Liver (tissue), 9 donors: ENCODE data around the gene MSH3. TPM values are rescaled to one million over a fixed set of nuclear protein-coding genes. Genes with fewer than 3 reads are reported as not detected.
A peak's percentile ranks its signal among the peaks of the same experiment; 100 is the strongest.

ENCODE experiments used
- DNase-seq: peaks from one replicate; pipeline ENCODE4 v3.0.0-alpha.2; 2017; ENCODE audit warnings: low spot score
- H3K27ac ChIP-seq, 2 donors: one replicate each; pipeline ENCODE4 v1.7.0; 2013; ENCODE audit warnings: inconsistent platforms in 2 of 2, low read length in 2 of 2, control low read depth in 1 of 2, low read depth in 1 of 2, mild to moderate bottlenecking in 1 of 2
- H3K27me3 ChIP-seq, 4 donors: one replicate each; pipeline versions ENCODE4 v1.6.1 to v1.7.0; 2013; ENCODE audit warnings: low read length in 3 of 4, inconsistent platforms in 1 of 4, mild to moderate bottlenecking in 1 of 4, moderate library complexity in 1 of 4; ENCODE audit not compliant: control insufficient read depth in 4 of 4, insufficient read depth in 4 of 4
- H3K36me3 ChIP-seq, 4 donors: one replicate each; pipeline versions ENCODE4 v1.6.1 to v1.7.0; 2013; ENCODE audit warnings: low read length in 3 of 4, mild to moderate bottlenecking in 3 of 4, low read depth in 1 of 4, moderate library complexity in 1 of 4; ENCODE audit not compliant: control insufficient read depth in 4 of 4, insufficient read depth in 3 of 4
- H3K4me1 ChIP-seq, 4 donors: one replicate each; pipeline versions ENCODE4 v1.6.1 to v1.7.0; 2013; ENCODE audit warnings: low read length in 3 of 4, mild to moderate bottlenecking in 3 of 4, moderate library complexity in 1 of 4; ENCODE audit not compliant: control insufficient read depth in 4 of 4, insufficient read depth in 4 of 4
- H3K4me3 ChIP-seq, 3 donors: one replicate each; pipeline versions ENCODE4 v1.6.1 to v1.7.0; 2013; ENCODE audit warnings: low read length in 3 of 3, control low read depth in 1 of 3, low read depth in 1 of 3, mild to moderate bottlenecking in 1 of 3
- H3K9ac ChIP-seq, 2 donors: one replicate each; pipeline ENCODE4 v1.7.0; 2013; ENCODE audit warnings: low read length in 2 of 2, mild to moderate bottlenecking in 2 of 2, moderate library complexity in 2 of 2, control low read depth in 1 of 2, low read depth in 1 of 2
- H3K9me3 ChIP-seq, 4 donors: one replicate each; pipeline versions ENCODE4 v1.6.1 to v1.7.0; 2013; ENCODE audit warnings: low read length in 3 of 4; ENCODE audit not compliant: control insufficient read depth in 4 of 4
- EGR1 ChIP-seq, 2 donors: IDR thresholded peaks; 2 replicates each; pipeline ENCODE4 v1.6.1; 2016 to 2018; ENCODE audit warnings: antibody characterized with exemption in 2 of 2, low read depth in 2 of 2
- FOXA2 ChIP-seq: IDR thresholded peaks from 2 replicates; pipeline ENCODE4 v1.6.1; 2016; ENCODE audit warnings: antibody characterized with exemption
- GABPA ChIP-seq, 2 donors: IDR thresholded peaks in 1 of 2; conservative IDR thresholded peaks in 1 of 2; 2 replicates each; pipeline ENCODE4 v1.6.1; 2016; ENCODE audit warnings: antibody characterized with exemption in 2 of 2, mild to moderate bottlenecking in 1 of 2, moderate library complexity in 1 of 2
- HNF4A ChIP-seq, 2 donors: conservative IDR thresholded peaks; 2 replicates each; pipeline ENCODE4 v1.6.1; 2016; ENCODE audit warnings: antibody characterized with exemption in 2 of 2, mild to moderate bottlenecking in 2 of 2
- HNF4G ChIP-seq: IDR thresholded peaks from 2 replicates; pipeline ENCODE4 v1.6.1; 2016; ENCODE audit warnings: antibody characterized with exemption
- NR2F2 ChIP-seq: IDR thresholded peaks from 2 replicates; pipeline ENCODE4 v1.6.1; 2016; ENCODE audit warnings: antibody characterized with exemption
- RAD21 ChIP-seq, 2 donors: IDR thresholded peaks; 2 replicates each; pipeline ENCODE4 v1.6.1; 2016; ENCODE audit warnings: antibody characterized with exemption in 2 of 2, mild to moderate bottlenecking in 2 of 2
- RXRA ChIP-seq, 2 donors: IDR thresholded peaks; 2 replicates each; pipeline ENCODE4 v1.6.1; 2017 to 2018; ENCODE audit warnings: antibody characterized with exemption in 2 of 2, mild to moderate bottlenecking in 1 of 2
- TAF1 ChIP-seq: conservative IDR thresholded peaks from 2 replicates; pipeline ENCODE4 v1.6.1; 2016; ENCODE audit warnings: antibody characterized with exemption, mild to moderate bottlenecking
- YY1 ChIP-seq: IDR thresholded peaks from 2 replicates; pipeline ENCODE4 v1.6.1; 2016; ENCODE audit warnings: antibody characterized with exemption, mild to moderate bottlenecking
- WGBS: extraction: QIAGEN DNeasy Blood & Tissue Kit; methylation state at CpG from one replicate; pipeline ENCODE4 v1.1.7; 2013; 5-methylcytosine and 5-hydroxymethylcytosine counted together
- polyA plus RNA-seq, 2 donors: library from polyadenylated mRNA; stranded (reverse) in 1 of 2; unstranded in 1 of 2; fragments of 200-250 nt in 1 of 2; fragments of >200 nt in 1 of 2; fragmentation: Nextera tagmentation in 1 of 2; extraction: Ambion mirVana in 1 of 2; gene quantifications; one replicate each; pipeline versions ENCODE4 v1.2.1 to v1.2.3, GENCODE V29; 2013 to 2015
- total RNA-seq, 2 donors: library from RNA; depleted of rRNA; stranded (reverse); fragments of >200 nt; gene quantifications; one replicate each; pipeline ENCODE4 v1.2.3, GENCODE V29; 2014
- TF ChIP-seq, protein P1 (sequence below): IDR thresholded peaks from 2 replicates; pipeline ENCODE4 v1.6.1; 2016; ENCODE audit warnings: antibody characterized with exemption
- TF ChIP-seq, protein P2 (sequence below): IDR thresholded peaks from 2 replicates; pipeline ENCODE4 v1.6.1; 2016; ENCODE audit warnings: antibody characterized with exemption
- TF ChIP-seq, protein P3 (sequence below): IDR thresholded peaks from 2 replicates; pipeline ENCODE4 v1.6.1; 2016; ENCODE audit warnings: antibody characterized with exemption
- TF ChIP-seq, protein P4 (sequence below): fragments of 150-350 bp; IDR thresholded peaks from 2 replicates; pipeline ENCODE4 v1.5.1; 2017; ENCODE audit warnings: improper control_type of control experiment, low read depth, low read length; ENCODE audit not compliant: missing input control
- TF ChIP-seq, protein P5 (sequence below): IDR thresholded peaks from 2 replicates; pipeline ENCODE4 v1.6.1; 2016; ENCODE audit warnings: antibody characterized with exemption, mild to moderate bottlenecking
- donor health status: healthy.
- donor health status: healthy.
- donor health status: healthy.
- donor health status: healthy.
- donor health status: healthy.

Gene MSH3
- total and polyA plus RNA-seq, 4 donors: 3.0 to 19.1 (median 7.9) TPM

DNA sequence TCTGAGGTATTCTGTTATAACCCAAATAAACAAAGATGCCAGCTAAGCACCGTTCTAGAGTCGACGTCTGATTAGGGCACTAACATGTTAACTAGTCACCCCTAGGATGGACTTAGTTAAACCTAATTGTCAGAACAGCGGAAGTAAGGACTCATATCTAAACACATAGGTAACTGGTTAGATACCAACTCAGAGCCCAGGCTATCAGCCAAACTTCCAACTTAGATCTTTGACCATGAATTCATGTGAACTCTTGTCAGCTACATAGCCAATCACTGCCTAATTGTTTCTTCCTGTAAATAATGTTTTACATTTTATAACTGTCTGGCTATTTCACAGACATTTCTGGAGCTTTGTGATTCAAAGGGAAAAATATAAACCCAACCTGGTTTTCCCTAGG, 84.6 kb downstream of the MSH3 start (continued):
- no peak for TF ChIP-seq TAF1
- no peak for TF ChIP-seq NR2F2

DNA sequence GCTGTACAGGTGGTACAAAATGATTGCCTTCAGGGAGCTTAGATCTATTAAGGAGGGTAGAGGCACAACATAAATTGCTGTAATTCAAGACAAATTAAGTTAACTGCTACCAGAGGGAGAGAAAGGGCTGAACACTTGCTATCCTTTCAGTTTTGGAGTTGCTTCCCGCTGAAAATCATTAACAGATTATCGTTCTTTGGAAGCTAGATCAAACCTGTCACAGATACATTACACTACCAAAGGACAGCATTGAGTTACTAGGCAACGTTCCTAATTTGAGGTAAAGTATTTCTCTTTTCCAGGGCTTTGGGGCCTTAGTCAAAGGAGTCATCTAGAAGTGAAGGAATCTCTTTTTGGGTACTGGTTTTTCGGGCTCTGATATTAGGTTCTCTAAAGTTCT, 85.0 kb downstream of the MSH3 start:
- TF ChIP-seq YY1: no peak
- no peak for TF ChIP-seq EGR1 (IDR thresholded peaks at IDR 0.05; ENCODE audit: low read depth in 2 of 2)
- TF ChIP-seq, protein P1, sequence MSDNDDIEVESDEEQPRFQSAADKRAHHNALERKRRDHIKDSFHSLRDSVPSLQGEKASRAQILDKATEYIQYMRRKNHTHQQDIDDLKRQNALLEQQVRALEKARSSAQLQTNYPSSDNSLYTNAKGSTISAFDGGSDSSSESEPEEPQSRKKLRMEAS: no peak
- TF ChIP-seq, protein P2, sequence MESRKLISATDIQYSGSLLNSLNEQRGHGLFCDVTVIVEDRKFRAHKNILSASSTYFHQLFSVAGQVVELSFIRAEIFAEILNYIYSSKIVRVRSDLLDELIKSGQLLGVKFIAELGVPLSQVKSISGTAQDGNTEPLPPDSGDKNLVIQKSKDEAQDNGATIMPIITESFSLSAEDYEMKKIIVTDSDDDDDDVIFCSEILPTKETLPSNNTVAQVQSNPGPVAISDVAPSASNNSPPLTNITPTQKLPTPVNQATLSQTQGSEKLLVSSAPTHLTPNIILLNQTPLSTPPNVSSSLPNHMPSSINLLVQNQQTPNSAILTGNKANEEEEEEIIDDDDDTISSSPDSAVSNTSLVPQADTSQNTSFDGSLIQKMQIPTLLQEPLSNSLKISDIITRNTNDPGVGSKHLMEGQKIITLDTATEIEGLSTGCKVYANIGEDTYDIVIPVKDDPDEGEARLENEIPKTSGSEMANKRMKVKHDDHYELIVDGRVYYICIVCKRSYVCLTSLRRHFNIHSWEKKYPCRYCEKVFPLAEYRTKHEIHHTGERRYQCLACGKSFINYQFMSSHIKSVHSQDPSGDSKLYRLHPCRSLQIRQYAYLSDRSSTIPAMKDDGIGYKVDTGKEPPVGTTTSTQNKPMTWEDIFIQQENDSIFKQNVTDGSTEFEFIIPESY: no peak
- TF ChIP-seq, protein P3, sequence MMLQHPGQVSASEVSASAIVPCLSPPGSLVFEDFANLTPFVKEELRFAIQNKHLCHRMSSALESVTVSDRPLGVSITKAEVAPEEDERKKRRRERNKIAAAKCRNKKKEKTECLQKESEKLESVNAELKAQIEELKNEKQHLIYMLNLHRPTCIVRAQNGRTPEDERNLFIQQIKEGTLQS: no peak
- no peak for TF ChIP-seq HNF4G
- TF ChIP-seq GABPA (IDR thresholded peaks at IDR 0.05 in 1 of 2, conservative IDR thresholded peaks at IDR 0.05 in 1 of 2): no peak
- TF ChIP-seq, protein P4, sequence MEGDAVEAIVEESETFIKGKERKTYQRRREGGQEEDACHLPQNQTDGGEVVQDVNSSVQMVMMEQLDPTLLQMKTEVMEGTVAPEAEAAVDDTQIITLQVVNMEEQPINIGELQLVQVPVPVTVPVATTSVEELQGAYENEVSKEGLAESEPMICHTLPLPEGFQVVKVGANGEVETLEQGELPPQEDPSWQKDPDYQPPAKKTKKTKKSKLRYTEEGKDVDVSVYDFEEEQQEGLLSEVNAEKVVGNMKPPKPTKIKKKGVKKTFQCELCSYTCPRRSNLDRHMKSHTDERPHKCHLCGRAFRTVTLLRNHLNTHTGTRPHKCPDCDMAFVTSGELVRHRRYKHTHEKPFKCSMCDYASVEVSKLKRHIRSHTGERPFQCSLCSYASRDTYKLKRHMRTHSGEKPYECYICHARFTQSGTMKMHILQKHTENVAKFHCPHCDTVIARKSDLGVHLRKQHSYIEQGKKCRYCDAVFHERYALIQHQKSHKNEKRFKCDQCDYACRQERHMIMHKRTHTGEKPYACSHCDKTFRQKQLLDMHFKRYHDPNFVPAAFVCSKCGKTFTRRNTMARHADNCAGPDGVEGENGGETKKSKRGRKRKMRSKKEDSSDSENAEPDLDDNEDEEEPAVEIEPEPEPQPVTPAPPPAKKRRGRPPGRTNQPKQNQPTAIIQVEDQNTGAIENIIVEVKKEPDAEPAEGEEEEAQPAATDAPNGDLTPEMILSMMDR: no peak
- TF ChIP-seq, protein P5, sequence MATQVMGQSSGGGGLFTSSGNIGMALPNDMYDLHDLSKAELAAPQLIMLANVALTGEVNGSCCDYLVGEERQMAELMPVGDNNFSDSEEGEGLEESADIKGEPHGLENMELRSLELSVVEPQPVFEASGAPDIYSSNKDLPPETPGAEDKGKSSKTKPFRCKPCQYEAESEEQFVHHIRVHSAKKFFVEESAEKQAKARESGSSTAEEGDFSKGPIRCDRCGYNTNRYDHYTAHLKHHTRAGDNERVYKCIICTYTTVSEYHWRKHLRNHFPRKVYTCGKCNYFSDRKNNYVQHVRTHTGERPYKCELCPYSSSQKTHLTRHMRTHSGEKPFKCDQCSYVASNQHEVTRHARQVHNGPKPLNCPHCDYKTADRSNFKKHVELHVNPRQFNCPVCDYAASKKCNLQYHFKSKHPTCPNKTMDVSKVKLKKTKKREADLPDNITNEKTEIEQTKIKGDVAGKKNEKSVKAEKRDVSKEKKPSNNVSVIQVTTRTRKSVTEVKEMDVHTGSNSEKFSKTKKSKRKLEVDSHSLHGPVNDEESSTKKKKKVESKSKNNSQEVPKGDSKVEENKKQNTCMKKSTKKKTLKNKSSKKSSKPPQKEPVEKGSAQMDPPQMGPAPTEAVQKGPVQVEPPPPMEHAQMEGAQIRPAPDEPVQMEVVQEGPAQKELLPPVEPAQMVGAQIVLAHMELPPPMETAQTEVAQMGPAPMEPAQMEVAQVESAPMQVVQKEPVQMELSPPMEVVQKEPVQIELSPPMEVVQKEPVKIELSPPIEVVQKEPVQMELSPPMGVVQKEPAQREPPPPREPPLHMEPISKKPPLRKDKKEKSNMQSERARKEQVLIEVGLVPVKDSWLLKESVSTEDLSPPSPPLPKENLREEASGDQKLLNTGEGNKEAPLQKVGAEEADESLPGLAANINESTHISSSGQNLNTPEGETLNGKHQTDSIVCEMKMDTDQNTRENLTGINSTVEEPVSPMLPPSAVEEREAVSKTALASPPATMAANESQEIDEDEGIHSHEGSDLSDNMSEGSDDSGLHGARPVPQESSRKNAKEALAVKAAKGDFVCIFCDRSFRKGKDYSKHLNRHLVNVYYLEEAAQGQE: no peak
- TF ChIP-seq NR2F2: no peak
- no peak for TF ChIP-seq HNF4A (conservative IDR thresholded peaks at IDR 0.05)
- no peak for TF ChIP-seq RXRA (IDR thresholded peaks at IDR 0.05)
- TF ChIP-seq FOXA2: no peak
- TF ChIP-seq RAD21 (IDR thresholded peaks at IDR 0.05): no peak
- no peak overlapping the region for H3K9ac ChIP-seq

More for the DNA sequence above, 85.0 kb downstream of the MSH3 start:
- Histone ChIP-seq H3K4me1 (peaks cover 0 to 3% (median 0%) of the 10 kb centered on the region in 4 donors), H3K36me3 (peaks cover 3 to 6% (median 5%) of the 10 kb centered on the region in 4 donors), H3K9me3 (no peaks in the 10 kb centered on the region), H3K27me3 (no peaks in the 10 kb centered on the region), H3K4me3 (no peak overlapping the region), H3K27ac (peak overlapping the region in 1 of 2 donors; percentile 16)
- WGBS: 71% methylated on average over 4 of the region's 4 CpGs
- DNase-seq: no peak
